Neural cell (in vitro differentiated cells): ENCODE measurements around the gene EMC7. TPM values are rescaled to one million over a fixed set of nuclear protein-coding genes. Genes with fewer than 3 reads are reported as not detected.
A peak's percentile ranks its signal among the peaks of the same experiment; 100 is the strongest.

ENCODE experiments used
- H2AFZ ChIP-seq: fragments of 200-600, 300-800 bp; sonication (generic), shearing (Covaris generic); 2 replicates; pipeline ENCODE4 v1.6.0; 2014; ENCODE audit warnings: low read depth, mild to moderate bottlenecking, antibody characterized with exemption, low read length, moderate library complexity
- H3F3A ChIP-seq: fragments of 200-600 bp; shearing (Covaris generic); 2 replicates; pipeline ENCODE4 v1.6.1; 2016; ENCODE audit warnings: mild to moderate bottlenecking, moderate library complexity, mixed read lengths, antibody characterized with exemption, low read length; ENCODE audit not compliant: insufficient read depth, poor library complexity, severe bottlenecking
- H3K27ac ChIP-seq: fragments of 200-600, 300-800 bp; sonication (generic), shearing (Covaris generic); 2 replicates; pipeline ENCODE4 v1.5.1; 2014; ENCODE audit warnings: mild to moderate bottlenecking, low read length, moderate library complexity
- H3K27me3 ChIP-seq: fragments of 300-800, 200-600 bp; sonication (generic), shearing (Covaris generic); 2 replicates; pipeline ENCODE4 v1.6.0; 2014; ENCODE audit warnings: mild to moderate bottlenecking, low read depth, low read length, moderate library complexity; ENCODE audit not compliant: insufficient read depth
- H3K36me3 ChIP-seq: fragments of 300-800, 200-600 bp; sonication (generic), shearing (Covaris generic); 2 replicates; pipeline ENCODE4 v1.5.1; 2014; ENCODE audit warnings: mild to moderate bottlenecking, antibody characterized with exemption, low read length, moderate library complexity; ENCODE audit not compliant: insufficient read depth
- H3K4me2 ChIP-seq: fragments of 300-800, 200-600 bp; sonication (generic), shearing (Covaris generic); 2 replicates; pipeline ENCODE4 v1.6.0; 2014; ENCODE audit warnings: mild to moderate bottlenecking, low read length
- H3K4me3 ChIP-seq: fragments of 300-800, 200-600 bp; sonication (generic), shearing (Covaris generic); 2 replicates; pipeline ENCODE4 v1.5.1; 2014; ENCODE audit warnings: mild to moderate bottlenecking, low read length, moderate library complexity
- H3K79me2 ChIP-seq: fragments of 200-600 bp; shearing (Covaris generic); replicated peaks from 2 replicates; pipeline ENCODE4 v1.6.0; 2014; ENCODE audit warnings: mild to moderate bottlenecking, low read length, moderate library complexity; ENCODE audit not compliant: insufficient read depth
- H3K9ac ChIP-seq: fragments of 300-800, 200-600 bp; sonication (generic), shearing (Covaris generic); 2 replicates; pipeline ENCODE4 v1.6.1; 2016; ENCODE audit warnings: mild to moderate bottlenecking, low read length, mixed read lengths
- H3K9me2 ChIP-seq: fragments of 200-600 bp; shearing (Covaris generic); 2 replicates; pipeline ENCODE4 v1.6.1; 2016; ENCODE audit warnings: mild to moderate bottlenecking, low read length, mixed read lengths; ENCODE audit not compliant: insufficient read depth
- H3K9me3 ChIP-seq: fragments of 200-600, 300-800 bp; sonication (generic), shearing (Covaris generic); 2 replicates; pipeline ENCODE4 v1.6.1; 2016; ENCODE audit warnings: mild to moderate bottlenecking, mixed run types, low read length, moderate library complexity, mixed read lengths
- H4K20me1 ChIP-seq: fragments of 200-600 bp; shearing (Covaris generic); 2 replicates; pipeline ENCODE4 v1.6.1; 2016; ENCODE audit warnings: mild to moderate bottlenecking, mixed run types; ENCODE audit not compliant: insufficient read depth
- CTCF ChIP-seq: fragments of 450-650 bp; IDR thresholded peaks from 2 replicates; pipeline ENCODE4 v1.5.1; 2014; ENCODE audit warnings: antibody characterized with exemption, mild to moderate bottlenecking, moderate library complexity; ENCODE audit not compliant: poor library complexity, severe bottlenecking
- EP300 ChIP-seq: fragments of 450-650 bp; conservative IDR thresholded peaks from 2 replicates; pipeline ENCODE4 v1.6.1; 2014; ENCODE audit warnings: antibody characterized with exemption, mild to moderate bottlenecking, moderate library complexity; ENCODE audit not compliant: poor library complexity, severe bottlenecking
- EZH2 ChIP-seq: fragments of 200-600, 300-800 bp; shearing (Covaris generic), sonication (generic); IDR thresholded peaks from 2 replicates; pipeline ENCODE4 v1.6.1; 2014; ENCODE audit warnings: antibody characterized with exemption, low read length, borderline replicate concordance, mild to moderate bottlenecking; ENCODE audit not compliant: insufficient read depth, poor library complexity, severe bottlenecking
- MXI1 ChIP-seq: fragments of 450-650 bp; conservative IDR thresholded peaks from 2 replicates; pipeline ENCODE4 v1.6.1; 2014; ENCODE audit warnings: antibody characterized with exemption, mild to moderate bottlenecking; ENCODE audit not compliant: poor library complexity, severe bottlenecking
- POLR2AphosphoS5 ChIP-seq: IDR thresholded peaks from 2 replicates; pipeline ENCODE4 v1.6.1; 2012
- RAD21 ChIP-seq: fragments of 450-650 bp; conservative IDR thresholded peaks from 2 replicates; pipeline ENCODE4 v1.6.1; 2014; ENCODE audit warnings: antibody characterized with exemption, mild to moderate bottlenecking, moderate library complexity
- SMC3 ChIP-seq: fragments of 450-650 bp; conservative IDR thresholded peaks from 2 replicates; pipeline ENCODE4 v1.6.1; 2014; ENCODE audit warnings: antibody characterized with exemption, mild to moderate bottlenecking, moderate library complexity; ENCODE audit not compliant: poor library complexity
- TAF1 ChIP-seq: IDR thresholded peaks from 2 replicates; pipeline ENCODE4 v1.6.1; 2012; ENCODE audit warnings: low read depth
- polyA plus RNA-seq: library from polyadenylated mRNA; depleted of rRNA; stranded (reverse); fragments of >200 nt; gene quantifications from 2 replicates; pipeline ENCODE4 v1.2.3, GENCODE V29; 2014
- TF ChIP-seq, protein P1 (sequence below): IDR thresholded peaks from 2 replicates; pipeline ENCODE4 v1.6.1; 2012; ENCODE audit warnings: borderline replicate concordance

EMC7 gene
- polyA plus RNA-seq, 1 donor from 2014 or later: 65.7 TPM

GRCh38 chr15:34099914-34100313, 1.7 kb downstream of the EMC7 start:
- H3K27me3 ChIP-seq: no peaks in the 10 kb centered on the region
- H3F3A ChIP-seq: peaks cover 3% of the 10 kb centered on the region
- TF ChIP-seq, protein P1, sequence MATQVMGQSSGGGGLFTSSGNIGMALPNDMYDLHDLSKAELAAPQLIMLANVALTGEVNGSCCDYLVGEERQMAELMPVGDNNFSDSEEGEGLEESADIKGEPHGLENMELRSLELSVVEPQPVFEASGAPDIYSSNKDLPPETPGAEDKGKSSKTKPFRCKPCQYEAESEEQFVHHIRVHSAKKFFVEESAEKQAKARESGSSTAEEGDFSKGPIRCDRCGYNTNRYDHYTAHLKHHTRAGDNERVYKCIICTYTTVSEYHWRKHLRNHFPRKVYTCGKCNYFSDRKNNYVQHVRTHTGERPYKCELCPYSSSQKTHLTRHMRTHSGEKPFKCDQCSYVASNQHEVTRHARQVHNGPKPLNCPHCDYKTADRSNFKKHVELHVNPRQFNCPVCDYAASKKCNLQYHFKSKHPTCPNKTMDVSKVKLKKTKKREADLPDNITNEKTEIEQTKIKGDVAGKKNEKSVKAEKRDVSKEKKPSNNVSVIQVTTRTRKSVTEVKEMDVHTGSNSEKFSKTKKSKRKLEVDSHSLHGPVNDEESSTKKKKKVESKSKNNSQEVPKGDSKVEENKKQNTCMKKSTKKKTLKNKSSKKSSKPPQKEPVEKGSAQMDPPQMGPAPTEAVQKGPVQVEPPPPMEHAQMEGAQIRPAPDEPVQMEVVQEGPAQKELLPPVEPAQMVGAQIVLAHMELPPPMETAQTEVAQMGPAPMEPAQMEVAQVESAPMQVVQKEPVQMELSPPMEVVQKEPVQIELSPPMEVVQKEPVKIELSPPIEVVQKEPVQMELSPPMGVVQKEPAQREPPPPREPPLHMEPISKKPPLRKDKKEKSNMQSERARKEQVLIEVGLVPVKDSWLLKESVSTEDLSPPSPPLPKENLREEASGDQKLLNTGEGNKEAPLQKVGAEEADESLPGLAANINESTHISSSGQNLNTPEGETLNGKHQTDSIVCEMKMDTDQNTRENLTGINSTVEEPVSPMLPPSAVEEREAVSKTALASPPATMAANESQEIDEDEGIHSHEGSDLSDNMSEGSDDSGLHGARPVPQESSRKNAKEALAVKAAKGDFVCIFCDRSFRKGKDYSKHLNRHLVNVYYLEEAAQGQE: no peak
- TF ChIP-seq CTCF (no peak), POLR2AphosphoS5 (no peak), RAD21 (no peak), SMC3 (no peak), EP300 (no peak), MXI1 (no peak), EZH2 (no peak), TAF1 (no peak)
- H3K79me2 ChIP-seq: peaks cover 30% of the 10 kb centered on the region
- H3K27ac ChIP-seq: no peak overlapping the region
- H3K4me3 ChIP-seq: peak overlapping the region; percentile 84
- H3K4me2 ChIP-seq: peak overlapping the region; percentile 83
- H3K9me3 ChIP-seq: no peaks in the 10 kb centered on the region
- H3K36me3 ChIP-seq: peaks cover 5% of the 10 kb centered on the region
- no peak overlapping the region for H2AFZ ChIP-seq
- H3K9ac ChIP-seq: no peak overlapping the region
- H3K9me2 ChIP-seq: no peaks in the 10 kb centered on the region
- no peaks in the 10 kb centered on the region for H4K20me1 ChIP-seq

DNA sequence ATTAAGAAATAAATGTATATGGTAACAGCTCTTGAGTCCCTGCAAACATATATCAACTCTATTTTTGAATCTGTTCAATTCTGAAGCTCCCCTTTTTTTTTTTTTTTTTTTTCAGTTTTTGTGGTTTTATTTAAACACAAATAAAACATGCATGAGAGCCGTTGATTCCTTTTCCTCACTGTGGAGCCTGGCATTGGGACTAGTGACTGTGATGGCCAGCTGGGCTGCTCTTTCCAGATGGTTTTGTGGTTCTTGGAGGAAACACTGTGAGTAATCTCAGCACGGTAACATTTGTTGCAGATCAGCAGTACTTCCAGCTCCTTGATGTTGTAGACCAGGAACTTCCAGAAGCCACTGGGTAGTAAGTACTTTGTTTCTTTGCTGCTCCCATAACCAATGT, 15.9 kb downstream of the EMC7 start:
- no peak overlapping the region for H3K4me2 ChIP-seq
- no peaks in the 10 kb centered on the region for H3K79me2 ChIP-seq
- H3K9me3 ChIP-seq: no peaks in the 10 kb centered on the region
- H3K27ac ChIP-seq: no peak overlapping the region
- no peaks in the 10 kb centered on the region for H3K27me3 ChIP-seq
- H4K20me1 ChIP-seq: no peaks in the 10 kb centered on the region
- no peak overlapping the region for H2AFZ ChIP-seq
- H3K9me2 ChIP-seq: no peaks in the 10 kb centered on the region
- H3K36me3 ChIP-seq: no peaks in the 10 kb centered on the region
- no peak overlapping the region for H3K9ac ChIP-seq
- H3K4me3 ChIP-seq: no peak overlapping the region
- no peak for TF ChIP-seq EP300
- no peak for TF ChIP-seq TAF1
- TF ChIP-seq, protein P1: no peak
- no peak for TF ChIP-seq POLR2AphosphoS5
- no peak for TF ChIP-seq EZH2
- no peak for TF ChIP-seq SMC3
- no peak for TF ChIP-seq MXI1
- no peak for TF ChIP-seq RAD21
- no peak for TF ChIP-seq CTCF
- no peaks in the 10 kb centered on the region for H3F3A ChIP-seq
